Measurements from ENCODE around the gene TANK. TPM values are rescaled to one million over a fixed set of nuclear protein-coding genes. Genes with fewer than 3 reads are reported as not detected.

TANK gene
- 10 to 100 TPM; 57.7 to 76.9 TPM for total RNA-seq
- 10 to 100 TPM; 33.1 to 39.3 TPM for polyA plus RNA-seq
- long read RNA-seq, donor 1, transcript TANK-201 (8 exons, 2,152 nt): minor isoform, 5 of 76 reads
- long read RNA-seq, donor 1, transcript TANK-202 (8 exons, 2,171 nt): major isoform, 35 of 76 reads
- long read RNA-seq, donor 1, partial matches to known transcripts: 13 of 76 reads
- long read RNA-seq, donor 1, other reads (novel, unspliced or antisense): 22 of 76 reads
- long read RNA-seq, donor 2, transcript TANK-202 (8 exons, 2,171 nt): major isoform, 12 of 26 reads
- long read RNA-seq, donor 2, partial matches to known transcripts: 3 of 26 reads
- long read RNA-seq, donor 2, other reads (novel, unspliced or antisense): 9 of 26 reads

DNA sequence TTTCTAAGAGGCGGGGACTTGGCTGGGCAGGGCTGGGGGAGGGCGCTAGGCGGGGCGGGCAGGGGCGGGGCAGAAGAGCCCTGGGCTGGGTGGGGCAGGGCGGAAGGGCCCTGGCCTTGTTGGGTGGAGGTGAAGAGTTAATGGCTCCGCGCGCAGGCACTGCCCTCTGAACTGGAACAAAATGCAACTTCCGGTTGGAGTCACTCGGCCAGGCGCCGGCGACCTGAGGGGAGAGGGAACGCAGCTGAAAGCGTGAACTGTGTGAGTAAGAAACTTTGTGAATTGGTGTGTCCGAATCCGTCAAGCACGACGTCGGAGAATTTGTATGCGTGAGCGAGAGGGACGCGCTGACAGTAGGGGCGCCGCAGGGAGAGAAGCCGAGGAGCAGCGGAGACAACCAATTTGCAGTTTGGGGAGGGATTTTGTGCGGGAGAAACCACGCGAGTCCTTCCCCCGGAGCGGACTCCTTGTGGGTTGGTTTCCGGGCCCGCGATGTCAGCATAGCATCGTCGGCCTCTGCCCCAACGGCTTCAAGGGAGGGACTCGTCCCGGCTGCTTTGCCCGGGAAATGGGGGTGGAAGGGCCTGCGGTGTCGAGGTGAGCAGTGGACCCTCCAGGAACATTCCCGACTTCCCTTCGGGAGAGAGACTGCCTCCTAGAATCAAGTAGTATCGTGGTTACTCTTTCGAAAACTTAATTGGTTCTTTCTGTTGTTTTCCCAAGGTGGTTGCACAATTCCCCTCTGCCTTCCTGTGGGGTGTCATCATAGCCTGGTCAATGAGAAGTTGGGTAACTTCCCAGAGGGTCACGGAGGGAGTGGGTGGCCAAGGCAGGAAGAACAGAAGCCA is at the start of gene TANK:
TANK (plus strand) TSS at position 203 of the 848 bp plus-strand sequence. CDS start 19,235 bp downstream, outside the sequence.
- intact Hi-C loops (cut with DNase I): loop anchor here in 1 of 2 donors (5.0 kb wide), 1 partner anchor 38 kb away; no protein-coding TSS in a partner anchor
- Histone ChIP-seq H3K27me3 (ENCODE audit: control insufficient read depth in 1 of 2, insufficient read depth in 2 of 2, low read length in 1 of 2) (no peaks in the 10 kb centered on the region), H3K4me3 (ENCODE audit: low read length in 2 of 2) (peak within 1 kb of the TSS; percentile 88 to 96), H3K27ac (ENCODE audit: low read depth in 1 of 2, low read length in 2 of 2) (peak within 1 kb of the TSS in 1 of 2 donors; percentile 88), H3K9me3 (ENCODE audit: control insufficient read depth, low read length) (no peaks in the 10 kb centered on the region), H3K36me3 (ENCODE audit: control insufficient read depth in 1 of 2, insufficient read depth in 2 of 2, low read length in 1 of 2) (no peaks in the 10 kb centered on the region), H3K4me1 (ENCODE audit: control insufficient read depth in 1 of 2, insufficient read depth in 2 of 2, low read length in 2 of 2) (peaks cover 0 to 7% of the 10 kb centered on the region in 2 donors)
- WGBS, 2 donors: 0% methylated on average over 50 of the region's 50 CpGs
- DNase-seq: peak; percentile 93 to 95
- peak; percentile 97 for ATAC-seq (ENCODE audit: low FRiP score)

DNA sequence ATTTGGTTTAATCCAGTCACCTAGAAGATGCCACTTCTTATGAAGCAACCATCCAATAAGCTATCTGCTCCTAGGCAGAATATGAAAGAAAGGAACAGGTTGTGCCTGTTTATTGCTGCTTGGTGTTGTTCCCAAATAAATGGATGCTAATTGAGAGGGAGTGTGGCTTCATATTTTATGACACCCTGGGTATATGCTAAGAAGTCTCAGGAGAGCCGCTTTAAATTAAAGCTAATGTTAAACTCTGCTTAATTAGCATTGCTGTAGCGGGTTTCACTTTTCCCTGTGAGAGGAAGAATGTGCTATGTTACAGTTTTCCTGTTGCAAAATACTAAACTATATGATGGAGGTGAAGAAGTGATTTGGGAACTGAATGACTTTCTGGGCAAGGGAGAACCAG is 48.7 kb upstream of the TANK start:
- Histone ChIP-seq H3K4me3 (ENCODE audit: low read length in 2 of 2) (no peak overlapping the region), H3K4me1 (ENCODE audit: control insufficient read depth in 1 of 2, insufficient read depth in 2 of 2, low read length in 2 of 2) (no peaks in the 10 kb centered on the region), H3K27me3 (ENCODE audit: control insufficient read depth in 1 of 2, insufficient read depth in 2 of 2, low read length in 1 of 2) (peaks cover 0 to 2% of the 10 kb centered on the region in 2 donors), H3K36me3 (ENCODE audit: control insufficient read depth in 1 of 2, insufficient read depth in 2 of 2, low read length in 1 of 2) (no peaks in the 10 kb centered on the region), H3K9me3 (ENCODE audit: control insufficient read depth, low read length) (no peaks in the 10 kb centered on the region), H3K27ac (ENCODE audit: low read depth in 1 of 2, low read length in 2 of 2) (no peak overlapping the region)
- intact Hi-C loops (cut with DNase I): no loop called here
- 68 to 74% methylated on average over 2 of the region's 2 CpGs for WGBS, 2 donors
- no peak for DNase-seq
- no peak for ATAC-seq (ENCODE audit: low FRiP score)

DNA sequence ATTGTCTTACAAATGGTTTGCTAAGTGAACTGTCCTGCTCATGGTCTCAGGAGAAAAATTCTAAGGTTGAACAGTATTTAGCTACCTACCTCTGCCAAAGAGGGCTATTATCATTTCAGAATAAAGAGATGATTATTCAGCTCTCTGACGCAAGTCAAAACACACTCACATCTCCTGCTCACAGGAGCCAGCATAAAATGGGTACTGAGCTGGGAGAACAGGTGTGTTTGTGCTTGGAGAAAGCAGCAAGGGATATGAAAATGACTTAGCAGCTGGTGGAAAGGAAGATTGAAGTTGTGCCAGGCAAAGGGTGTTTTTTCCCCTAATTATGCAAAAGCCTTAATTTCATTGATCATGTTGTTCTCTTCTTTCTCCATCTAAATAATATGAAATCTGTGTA is 47.3 kb upstream of the TANK start:
- intact Hi-C loops (cut with DNase I): no loop called here
- no peak overlapping the region for H3K4me3 ChIP-seq (ENCODE audit: low read length in 2 of 2)
- ATAC-seq (ENCODE audit: low FRiP score): no peak
- peaks cover 0 to 2% of the 10 kb centered on the region in 2 donors for H3K27me3 ChIP-seq (ENCODE audit: control insufficient read depth in 1 of 2, insufficient read depth in 2 of 2, low read length in 1 of 2)
- no peaks in the 10 kb centered on the region for H3K36me3 ChIP-seq (ENCODE audit: control insufficient read depth in 1 of 2, insufficient read depth in 2 of 2, low read length in 1 of 2)
- DNase-seq: no peak
- 89 to 93% methylated on average over 1 of the region's 1 CpG for WGBS, 2 donors
- H3K4me1 ChIP-seq (ENCODE audit: control insufficient read depth in 1 of 2, insufficient read depth in 2 of 2, low read length in 2 of 2): no peaks in the 10 kb centered on the region
- no peak overlapping the region for H3K27ac ChIP-seq (ENCODE audit: low read depth in 1 of 2, low read length in 2 of 2)
- no peaks in the 10 kb centered on the region for H3K9me3 ChIP-seq (ENCODE audit: control insufficient read depth, low read length)

GRCh38 chr2:161113693-161114575 is 46.3 kb upstream of the TANK start:
- Histone ChIP-seq H3K4me1 (ENCODE audit: control insufficient read depth in 1 of 2, insufficient read depth in 2 of 2, low read length in 2 of 2) (no peaks in the 10 kb centered on the region), H3K9me3 (ENCODE audit: control insufficient read depth, low read length) (no peaks in the 10 kb centered on the region), H3K36me3 (ENCODE audit: control insufficient read depth in 1 of 2, insufficient read depth in 2 of 2, low read length in 1 of 2) (no peaks in the 10 kb centered on the region), H3K4me3 (ENCODE audit: low read length in 2 of 2) (no peak overlapping the region), H3K27ac (ENCODE audit: low read depth in 1 of 2, low read length in 2 of 2) (no peak overlapping the region), H3K27me3 (ENCODE audit: control insufficient read depth in 1 of 2, insufficient read depth in 2 of 2, low read length in 1 of 2) (peaks cover 0 to 2% of the 10 kb centered on the region in 2 donors)
- DNase-seq (no peak), ATAC-seq (ENCODE audit: low FRiP score) (no peak)
- intact Hi-C loops (cut with DNase I): no loop called here
- 93 to 95% methylated on average over 5 of the region's 5 CpGs for WGBS, 2 donors

DNA sequence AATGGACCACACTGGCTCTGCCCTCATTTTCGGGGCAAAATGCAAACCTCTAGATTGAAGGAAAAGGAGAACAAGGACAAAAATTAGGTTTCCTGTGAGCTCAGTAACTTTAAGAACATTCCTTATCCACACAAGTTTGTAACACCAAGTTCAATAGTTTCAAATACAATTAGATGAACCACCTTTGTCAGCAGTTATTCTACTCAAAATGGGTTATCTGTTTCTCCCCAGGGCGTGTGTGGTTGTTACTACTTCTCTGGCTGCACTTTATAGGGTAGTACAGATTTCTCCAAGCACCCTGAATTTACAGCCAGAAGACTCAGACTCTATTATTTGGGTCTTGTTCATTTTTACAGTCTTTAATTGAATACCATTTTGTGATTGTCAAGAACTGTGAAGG is 45.0 kb upstream of the TANK start:
- H3K27me3 ChIP-seq (ENCODE audit: control insufficient read depth in 1 of 2, insufficient read depth in 2 of 2, low read length in 1 of 2): peaks cover 0 to 2% of the 10 kb centered on the region in 2 donors
- no peak overlapping the region for H3K27ac ChIP-seq (ENCODE audit: low read depth in 1 of 2, low read length in 2 of 2)
- no peaks in the 10 kb centered on the region for H3K4me1 ChIP-seq (ENCODE audit: control insufficient read depth in 1 of 2, insufficient read depth in 2 of 2, low read length in 2 of 2)
- no peaks in the 10 kb centered on the region for H3K36me3 ChIP-seq (ENCODE audit: control insufficient read depth in 1 of 2, insufficient read depth in 2 of 2, low read length in 1 of 2)
- intact Hi-C loops (cut with DNase I): no loop called here
- no peaks in the 10 kb centered on the region for H3K9me3 ChIP-seq (ENCODE audit: control insufficient read depth, low read length)
- 90 to 93% methylated on average over 2 of the region's 2 CpGs for WGBS, 2 donors
- ATAC-seq (ENCODE audit: low FRiP score): no peak
- no peak for DNase-seq
- no peak overlapping the region for H3K4me3 ChIP-seq (ENCODE audit: low read length in 2 of 2)

DNA sequence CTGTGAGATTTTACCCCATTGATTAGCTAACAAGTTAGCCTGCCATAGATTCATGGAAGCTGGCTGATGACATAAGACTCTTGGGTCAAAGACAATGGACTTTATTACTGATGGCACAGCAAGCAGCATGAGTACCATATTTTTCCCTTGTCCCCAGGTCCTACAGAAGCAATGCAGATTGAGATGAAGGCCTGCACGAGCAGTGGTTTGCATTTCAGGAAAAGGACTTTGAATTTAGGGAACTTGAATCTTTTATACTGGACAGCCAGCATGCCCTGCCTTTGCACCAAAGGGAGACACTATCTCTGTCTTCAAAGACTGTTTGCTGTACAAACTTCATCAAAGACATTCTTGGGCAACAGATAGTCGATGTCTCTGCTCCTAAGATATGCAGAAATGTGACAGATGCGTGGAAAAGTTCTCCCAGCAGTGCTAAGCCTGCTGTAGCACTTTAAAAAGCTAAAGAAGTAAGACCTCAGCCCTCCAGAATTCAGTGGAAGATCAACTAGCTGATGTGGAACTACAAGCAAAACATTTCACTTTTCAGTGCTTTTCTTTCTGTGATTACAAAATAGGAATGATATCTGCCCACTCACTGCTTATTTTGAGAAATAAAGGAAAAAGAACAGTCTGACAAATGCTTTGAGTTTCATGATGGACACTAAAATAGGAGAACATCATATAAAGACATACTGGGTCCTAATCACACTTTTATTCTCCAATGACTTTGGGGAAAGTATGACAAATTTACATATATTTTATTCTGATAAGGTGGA is 44.4 kb upstream of the TANK start:
- Histone ChIP-seq H3K9me3 (ENCODE audit: control insufficient read depth, low read length) (no peaks in the 10 kb centered on the region), H3K27ac (ENCODE audit: low read depth in 1 of 2, low read length in 2 of 2) (no peak overlapping the region), H3K27me3 (ENCODE audit: control insufficient read depth in 1 of 2, insufficient read depth in 2 of 2, low read length in 1 of 2) (peaks cover 0 to 2% of the 10 kb centered on the region in 2 donors), H3K4me3 (ENCODE audit: low read length in 2 of 2) (no peak overlapping the region), H3K4me1 (ENCODE audit: control insufficient read depth in 1 of 2, insufficient read depth in 2 of 2, low read length in 2 of 2) (no peaks in the 10 kb centered on the region), H3K36me3 (ENCODE audit: control insufficient read depth in 1 of 2, insufficient read depth in 2 of 2, low read length in 1 of 2) (no peaks in the 10 kb centered on the region)
- 53 to 58% methylated on average over 3 of the region's 3 CpGs for WGBS, 2 donors
- intact Hi-C loops (cut with DNase I): no loop called here
- ATAC-seq (ENCODE audit: low FRiP score) (no peak), DNase-seq (no peak)

DNA sequence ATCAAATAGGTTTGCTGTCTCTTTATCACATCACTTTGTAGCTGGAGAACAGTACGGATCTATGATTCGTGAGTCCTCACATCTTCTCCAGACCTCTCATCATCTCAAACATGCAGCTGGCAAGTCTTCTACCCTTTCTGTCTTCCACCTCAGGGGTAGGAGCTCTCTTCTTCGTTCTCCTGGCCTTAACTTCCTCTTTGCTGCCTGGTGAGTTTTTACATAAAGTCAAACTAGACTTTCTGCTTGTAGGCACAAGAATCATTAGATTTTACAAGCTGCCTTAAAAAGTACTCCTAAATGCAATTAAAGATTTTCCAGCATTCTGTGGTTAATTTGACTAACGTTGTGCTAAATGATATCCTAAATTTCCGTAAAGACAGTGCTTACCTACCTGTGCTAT is 43.7 kb upstream of the TANK start:
- DNase-seq (no peak), ATAC-seq (ENCODE audit: low FRiP score) (no peak)
- H3K9me3 ChIP-seq (ENCODE audit: control insufficient read depth, low read length): no peaks in the 10 kb centered on the region
- no peaks in the 10 kb centered on the region for H3K4me1 ChIP-seq (ENCODE audit: control insufficient read depth in 1 of 2, insufficient read depth in 2 of 2, low read length in 2 of 2)
- 85 to 89% methylated on average over 5 of the region's 5 CpGs for WGBS, 2 donors
- H3K27me3 ChIP-seq (ENCODE audit: control insufficient read depth in 1 of 2, insufficient read depth in 2 of 2, low read length in 1 of 2): peaks cover 0 to 2% of the 10 kb centered on the region in 2 donors
- H3K27ac ChIP-seq (ENCODE audit: low read depth in 1 of 2, low read length in 2 of 2): no peak overlapping the region
- H3K36me3 ChIP-seq (ENCODE audit: control insufficient read depth in 1 of 2, insufficient read depth in 2 of 2, low read length in 1 of 2): no peaks in the 10 kb centered on the region
- intact Hi-C loops (cut with DNase I): no loop called here
- no peak overlapping the region for H3K4me3 ChIP-seq (ENCODE audit: low read length in 2 of 2)

- no peak for ATAC-seq (ENCODE audit: low FRiP score)
- Histone ChIP-seq H3K4me3 (ENCODE audit: low read length in 2 of 2) (no peak overlapping the region), H3K4me1 (ENCODE audit: control insufficient read depth in 1 of 2, insufficient read depth in 2 of 2, low read length in 2 of 2) (no peaks in the 10 kb centered on the region), H3K27me3 (ENCODE audit: control insufficient read depth in 1 of 2, insufficient read depth in 2 of 2, low read length in 1 of 2) (peaks cover 0 to 1% of the 10 kb centered on the region in 2 donors), H3K9me3 (ENCODE audit: control insufficient read depth, low read length) (no peaks in the 10 kb centered on the region), H3K27ac (ENCODE audit: low read depth in 1 of 2, low read length in 2 of 2) (no peak overlapping the region), H3K36me3 (ENCODE audit: control insufficient read depth in 1 of 2, insufficient read depth in 2 of 2, low read length in 1 of 2) (no peaks in the 10 kb centered on the region)
- DNase-seq: no peak
- 90 to 95% methylated on average over 2 of the region's 2 CpGs for WGBS, 2 donors
- intact Hi-C loops (cut with DNase I): no loop called here
These were observed 42.7 kb upstream of the TANK start for GRCh38 chr2:161117506-161117905.

All from aorta (tissue), 5 donors.